SK-N-SH (cell line): ENCODE results near the gene RFPL3. TPM values are rescaled to one million over a fixed set of nuclear protein-coding genes. Genes with fewer than 3 reads are reported as not detected.

Source experiments
- CTCF ChIA-PET: fragments of 300-600, 350-600 bp; formaldehyde crosslinking; extraction: SDS; loops from one replicate; lab custom pipeline; 2021; lab: Yijun Ruan, JAX
- POLR2A ChIA-PET: fragments of 350-600 bp; sonication (Branson Sonifier 250); formaldehyde crosslinking; extraction: SDS; loops from one replicate; lab custom pipeline; 2020; ENCODE audit warnings: antibody characterized with exemption, inconsistent platforms; lab: Yijun Ruan, JAX
- DNase-seq: peaks from one replicate; pipeline ENCODE4 v3.0.0; 2012
- H2AFZ ChIP-seq: fragments of 200-600 bp; sonication (generic); 2 replicates; pipeline ENCODE4 v1.8.1; 2016; ENCODE audit warnings: antibody characterized with exemption, mild to moderate bottlenecking, low read depth
- H3F3A ChIP-seq: fragments of 200-600 bp; sonication (generic); replicated peaks from 2 replicates; pipeline ENCODE3; 2016; ENCODE audit warnings: antibody characterized with exemption, mild to moderate bottlenecking; ENCODE audit not compliant: insufficient read depth
- H3K27ac ChIP-seq, 2 experiments: fragments of 200-500 bp in 1 of 2; fragments of 200-600 bp in 1 of 2; sonication (Bioruptor generic) in 1 of 2; sonication (generic), shearing (Covaris generic) in 1 of 2; 2 replicates each; pipeline versions ENCODE4 v1.5.1 to v1.6.1; 2014 to 2016; ENCODE audit warnings: low read depth in 2 of 2, inconsistent platforms in 1 of 2, low read length in 1 of 2, mild to moderate bottlenecking in 1 of 2, mixed read lengths in 1 of 2
- H3K27me3 ChIP-seq: fragments of 200-600 bp; sonication (generic), shearing (Covaris generic); 2 replicates; pipeline ENCODE4 v1.6.1; 2016; ENCODE audit warnings: mixed run types; ENCODE audit not compliant: insufficient read depth
- H3K36me3 ChIP-seq, 2 experiments: fragments of 200-500 bp in 1 of 2; fragments of 200-600 bp in 1 of 2; sonication (Bioruptor generic) in 1 of 2; sonication (generic) in 1 of 2; replicated peaks in 1 of 2; 2 replicates each; pipeline versions ENCODE3 to v1.5.1; 2014 to 2016; ENCODE audit warnings: low read length in 1 of 2, mild to moderate bottlenecking in 1 of 2; ENCODE audit not compliant: insufficient read depth in 2 of 2, control insufficient read depth in 1 of 2
- H3K4me1 ChIP-seq, 2 experiments: fragments of 200-500 bp in 1 of 2; fragments of 200-600 bp in 1 of 2; sonication (Bioruptor generic) in 1 of 2; sonication (generic), shearing (Covaris generic) in 1 of 2; 2 replicates each; pipeline versions ENCODE4 v1.5.1 to v1.6.1; 2014 to 2016; ENCODE audit warnings: low read depth in 1 of 2, low read length in 1 of 2, mixed run types in 1 of 2; ENCODE audit not compliant: insufficient read depth in 2 of 2, control insufficient read depth in 1 of 2
- H3K4me2 ChIP-seq: fragments of 200-600 bp; sonication (generic), shearing (Covaris generic); 2 replicates; pipeline ENCODE4 v1.6.1; 2017; ENCODE audit warnings: mixed run types
- H3K4me3 ChIP-seq, 2 experiments: fragments of 200-500 bp in 1 of 2; fragments of 200-600 bp in 1 of 2; sonication (Bioruptor generic) in 1 of 2; sonication (generic), shearing (Covaris generic) in 1 of 2; 2 replicates each; pipeline versions ENCODE4 v1.5.1 to v1.8.1; 2014 to 2016; ENCODE audit warnings: low read depth in 2 of 2, inconsistent platforms in 1 of 2, low read length in 1 of 2, mild to moderate bottlenecking in 1 of 2, mixed read lengths in 1 of 2, moderate library complexity in 1 of 2
- H3K79me2 ChIP-seq: fragments of 200-600 bp; sonication (generic); 2 replicates; pipeline ENCODE4 v1.8.1; 2017; ENCODE audit warnings: mild to moderate bottlenecking; ENCODE audit not compliant: insufficient read depth
- H3K9ac ChIP-seq: fragments of 200-600 bp; sonication (generic); 2 replicates; pipeline ENCODE4 v1.6.1; 2017; ENCODE audit warnings: mixed run types
- H3K9me2 ChIP-seq: fragments of 200-600 bp; sonication (generic); 2 replicates; pipeline ENCODE4 v1.6.1; 2017; ENCODE audit warnings: mixed run types
- H3K9me3 ChIP-seq: fragments of 200-600 bp; sonication (generic); 2 replicates; pipeline ENCODE4 v1.6.1; 2017; ENCODE audit warnings: mixed run types, mild to moderate bottlenecking, moderate library complexity
- H4K20me1 ChIP-seq: fragments of 200-600 bp; sonication (generic); 2 replicates; pipeline ENCODE4 v1.6.1; 2017; ENCODE audit warnings: mild to moderate bottlenecking, mixed run types; ENCODE audit not compliant: insufficient read depth
- CHD2 ChIP-seq: fragments of 150-350 bp; IDR thresholded peaks from 2 replicates; pipeline ENCODE4 v1.6.1; 2018; ENCODE audit warnings: low read length; ENCODE audit not compliant: partially characterized antibody
- FOSL2 ChIP-seq: IDR thresholded peaks from 2 replicates; pipeline ENCODE4 v1.4.0; 2012; ENCODE audit warnings: low read depth, mild to moderate bottlenecking, moderate library complexity, borderline replicate concordance
- FOXJ3 ChIP-seq: sonication (generic); formaldehyde crosslinking; IDR thresholded peaks from 2 replicates; pipeline ENCODE4 v1.5.1; 2020; ENCODE audit warnings: mild to moderate bottlenecking, missing genetic modification reagents
- FOXM1 ChIP-seq: IDR thresholded peaks from 2 replicates; pipeline ENCODE4 v1.4.0; 2012; ENCODE audit warnings: low read depth, mild to moderate bottlenecking
- GATA2 ChIP-seq: sonication (generic); formaldehyde crosslinking; IDR thresholded peaks from 2 replicates; pipeline ENCODE4 v1.5.0; 2020; ENCODE audit warnings: mild to moderate bottlenecking, missing genetic modification reagents
- JUND ChIP-seq: IDR thresholded peaks from 2 replicates; pipeline ENCODE4 v1.4.0; 2012
- MEF2A ChIP-seq: IDR thresholded peaks from 2 replicates; pipeline ENCODE4 v1.4.0; 2012; ENCODE audit warnings: low read depth, borderline replicate concordance
- NRF1 ChIP-seq: IDR thresholded peaks from 2 replicates; pipeline ENCODE4 v1.6.1; 2012; ENCODE audit warnings: low read depth, mild to moderate bottlenecking, low read length
- POLR2AphosphoS5 ChIP-seq: IDR thresholded peaks from 2 replicates; pipeline ENCODE4 v1.6.1; 2012; ENCODE audit warnings: low read depth, low read length
- RAD21 ChIP-seq: IDR thresholded peaks from 2 replicates; pipeline ENCODE4 v1.6.1; 2012; ENCODE audit warnings: mild to moderate bottlenecking, low read length
- RCOR1 ChIP-seq: fragments of 150-350 bp; IDR thresholded peaks from 2 replicates; pipeline ENCODE4 v1.6.1; 2017; ENCODE audit warnings: antibody characterized with exemption, low read length
- RXRA ChIP-seq: IDR thresholded peaks from 2 replicates; pipeline ENCODE4 v1.4.0; 2012; ENCODE audit warnings: low read depth, mild to moderate bottlenecking, borderline replicate concordance
- TAF1 ChIP-seq: IDR thresholded peaks from 2 replicates; pipeline ENCODE4 v1.6.1; 2012; ENCODE audit warnings: low read depth, mild to moderate bottlenecking, low read length, moderate library complexity, borderline replicate concordance
- TCF12 ChIP-seq: IDR thresholded peaks from 2 replicates; pipeline ENCODE4 v1.4.0; 2012
- YY1 ChIP-seq: IDR thresholded peaks from 2 replicates; pipeline ENCODE4 v1.4.0; 2012; ENCODE audit warnings: low read depth, mild to moderate bottlenecking
- WGBS: methylation state at CpG from one replicate; pipeline ENCODE4 v1.1.6; 2017; ENCODE audit warnings: low lambda C conversion rate; 5-methylcytosine and 5-hydroxymethylcytosine counted together
- polyA plus RNA-seq, 3 experiments: library from polyadenylated mRNA; depleted of rRNA; stranded (reverse); fragments of >200 nt; gene quantifications; 2 replicates each; pipeline ENCODE4 v1.2.3, GENCODE V29; 2012
- TF ChIP-seq, protein P1 (sequence below): IDR thresholded peaks from 2 replicates; pipeline ENCODE4 v1.6.1; 2012; ENCODE audit warnings: mild to moderate bottlenecking, low read depth, low read length, moderate library complexity
- TF ChIP-seq, protein P2 (sequence below): fragments of 150-350 bp; IDR thresholded peaks from 2 replicates; pipeline ENCODE4 v1.6.1; 2017; ENCODE audit warnings: antibody characterized with exemption, low read length, low read depth, borderline replicate concordance
- TF ChIP-seq, protein P3 (sequence below): IDR thresholded peaks from 2 replicates; pipeline ENCODE4 v1.4.0; 2012; ENCODE audit warnings: low read depth
- TF ChIP-seq, protein P4 (sequence below): IDR thresholded peaks from 2 replicates; pipeline ENCODE4 v1.4.0; 2012; ENCODE audit warnings: low read depth, borderline replicate concordance

RFPL3 gene
- polyA plus RNA-seq, 1 of the 3 experiments (the other 2 are of a cell fraction) = not detected

DNA sequence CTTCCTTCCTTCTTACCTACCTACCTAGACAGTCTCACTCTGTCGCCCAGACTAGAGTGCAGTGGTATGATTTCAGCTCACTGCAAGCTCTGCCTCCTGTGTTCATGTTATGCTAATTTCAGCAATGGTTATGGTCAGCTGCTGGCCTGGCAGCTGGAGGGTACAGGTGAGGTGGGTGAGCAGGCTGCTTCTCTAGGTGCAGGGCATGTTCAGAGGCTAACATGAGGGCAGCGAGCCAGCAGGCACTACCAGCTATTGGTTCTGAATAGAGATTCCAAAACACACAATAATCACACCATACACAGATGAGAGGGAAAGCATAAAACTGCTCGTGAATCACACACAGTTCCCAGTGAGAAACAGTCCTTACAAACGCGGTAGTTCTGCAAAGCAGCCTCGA lies 48.7 kb upstream of the RFPL3 start:
- POLR2A ChIA-PET = no interaction called here

More for the DNA sequence above, 48.7 kb upstream of the RFPL3 start:
- no peaks in the 10 kb centered on the region for H3F3A ChIP-seq
- no peaks in the 10 kb centered on the region for H3K4me1 ChIP-seq
- H3K9me2 ChIP-seq = no peaks in the 10 kb centered on the region
- WGBS = 55% methylated on average over 6 of the region's 6 CpGs
- no peak overlapping the region for H3K9ac ChIP-seq
- H3K79me2 ChIP-seq = no peaks in the 10 kb centered on the region
- H4K20me1 ChIP-seq = no peaks in the 10 kb centered on the region
- H3K27ac ChIP-seq = no peak overlapping the region
- CTCF ChIA-PET = interaction anchor here (0.9 to 2.2 kb wide), 2 partner anchors 21 to 43 kb away, joined by 3 to 7 read pairs; no protein-coding TSS in a partner anchor
- TF ChIP-seq YY1 (no peak), NRF1 (no peak), TAF1 (no peak), FOSL2 (no peak), JUND (no peak), POLR2AphosphoS5 (no peak), FOXM1 (no peak), GATA2 (no peak), RXRA (no peak), RAD21 (no peak), FOXJ3 (no peak), RCOR1 (no peak), TCF12 (no peak), MEF2A (no peak), CHD2 (no peak)
- TF ChIP-seq, protein P1, sequence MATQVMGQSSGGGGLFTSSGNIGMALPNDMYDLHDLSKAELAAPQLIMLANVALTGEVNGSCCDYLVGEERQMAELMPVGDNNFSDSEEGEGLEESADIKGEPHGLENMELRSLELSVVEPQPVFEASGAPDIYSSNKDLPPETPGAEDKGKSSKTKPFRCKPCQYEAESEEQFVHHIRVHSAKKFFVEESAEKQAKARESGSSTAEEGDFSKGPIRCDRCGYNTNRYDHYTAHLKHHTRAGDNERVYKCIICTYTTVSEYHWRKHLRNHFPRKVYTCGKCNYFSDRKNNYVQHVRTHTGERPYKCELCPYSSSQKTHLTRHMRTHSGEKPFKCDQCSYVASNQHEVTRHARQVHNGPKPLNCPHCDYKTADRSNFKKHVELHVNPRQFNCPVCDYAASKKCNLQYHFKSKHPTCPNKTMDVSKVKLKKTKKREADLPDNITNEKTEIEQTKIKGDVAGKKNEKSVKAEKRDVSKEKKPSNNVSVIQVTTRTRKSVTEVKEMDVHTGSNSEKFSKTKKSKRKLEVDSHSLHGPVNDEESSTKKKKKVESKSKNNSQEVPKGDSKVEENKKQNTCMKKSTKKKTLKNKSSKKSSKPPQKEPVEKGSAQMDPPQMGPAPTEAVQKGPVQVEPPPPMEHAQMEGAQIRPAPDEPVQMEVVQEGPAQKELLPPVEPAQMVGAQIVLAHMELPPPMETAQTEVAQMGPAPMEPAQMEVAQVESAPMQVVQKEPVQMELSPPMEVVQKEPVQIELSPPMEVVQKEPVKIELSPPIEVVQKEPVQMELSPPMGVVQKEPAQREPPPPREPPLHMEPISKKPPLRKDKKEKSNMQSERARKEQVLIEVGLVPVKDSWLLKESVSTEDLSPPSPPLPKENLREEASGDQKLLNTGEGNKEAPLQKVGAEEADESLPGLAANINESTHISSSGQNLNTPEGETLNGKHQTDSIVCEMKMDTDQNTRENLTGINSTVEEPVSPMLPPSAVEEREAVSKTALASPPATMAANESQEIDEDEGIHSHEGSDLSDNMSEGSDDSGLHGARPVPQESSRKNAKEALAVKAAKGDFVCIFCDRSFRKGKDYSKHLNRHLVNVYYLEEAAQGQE = no peak
- TF ChIP-seq, protein P2, sequence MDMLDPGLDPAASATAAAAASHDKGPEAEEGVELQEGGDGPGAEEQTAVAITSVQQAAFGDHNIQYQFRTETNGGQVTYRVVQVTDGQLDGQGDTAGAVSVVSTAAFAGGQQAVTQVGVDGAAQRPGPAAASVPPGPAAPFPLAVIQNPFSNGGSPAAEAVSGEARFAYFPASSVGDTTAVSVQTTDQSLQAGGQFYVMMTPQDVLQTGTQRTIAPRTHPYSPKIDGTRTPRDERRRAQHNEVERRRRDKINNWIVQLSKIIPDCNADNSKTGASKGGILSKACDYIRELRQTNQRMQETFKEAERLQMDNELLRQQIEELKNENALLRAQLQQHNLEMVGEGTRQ = no peak
- TF ChIP-seq, protein P3, sequence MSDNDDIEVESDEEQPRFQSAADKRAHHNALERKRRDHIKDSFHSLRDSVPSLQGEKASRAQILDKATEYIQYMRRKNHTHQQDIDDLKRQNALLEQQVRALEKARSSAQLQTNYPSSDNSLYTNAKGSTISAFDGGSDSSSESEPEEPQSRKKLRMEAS = no peak
- TF ChIP-seq, protein P4, sequence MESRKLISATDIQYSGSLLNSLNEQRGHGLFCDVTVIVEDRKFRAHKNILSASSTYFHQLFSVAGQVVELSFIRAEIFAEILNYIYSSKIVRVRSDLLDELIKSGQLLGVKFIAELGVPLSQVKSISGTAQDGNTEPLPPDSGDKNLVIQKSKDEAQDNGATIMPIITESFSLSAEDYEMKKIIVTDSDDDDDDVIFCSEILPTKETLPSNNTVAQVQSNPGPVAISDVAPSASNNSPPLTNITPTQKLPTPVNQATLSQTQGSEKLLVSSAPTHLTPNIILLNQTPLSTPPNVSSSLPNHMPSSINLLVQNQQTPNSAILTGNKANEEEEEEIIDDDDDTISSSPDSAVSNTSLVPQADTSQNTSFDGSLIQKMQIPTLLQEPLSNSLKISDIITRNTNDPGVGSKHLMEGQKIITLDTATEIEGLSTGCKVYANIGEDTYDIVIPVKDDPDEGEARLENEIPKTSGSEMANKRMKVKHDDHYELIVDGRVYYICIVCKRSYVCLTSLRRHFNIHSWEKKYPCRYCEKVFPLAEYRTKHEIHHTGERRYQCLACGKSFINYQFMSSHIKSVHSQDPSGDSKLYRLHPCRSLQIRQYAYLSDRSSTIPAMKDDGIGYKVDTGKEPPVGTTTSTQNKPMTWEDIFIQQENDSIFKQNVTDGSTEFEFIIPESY = no peak
- TF ChIP-seq, all 33 proteins: peak for 0
- H2AFZ ChIP-seq = no peak overlapping the region
- H3K36me3 ChIP-seq = no peaks in the 10 kb centered on the region
- no peaks in the 10 kb centered on the region for H3K27me3 ChIP-seq
- no peaks in the 10 kb centered on the region for H3K9me3 ChIP-seq
- H3K4me2 ChIP-seq = no peak overlapping the region
- DNase-seq = no peak
- no peak overlapping the region for H3K4me3 ChIP-seq
